GM15510 (cell line): Measurements from ENCODE around the gene FTSJ1.

ENCODE experiments used
- POLR2A ChIP-seq: IDR thresholded peaks from 3 replicates; pipeline ENCODE4 v1.6.1; 2011; ENCODE audit warnings: borderline replicate concordance; ENCODE audit not compliant: insufficient read length; ENCODE audit errors: extremely low read depth

FTSJ1 gene

GRCh38 chrX:48475774-48476577 lies at the start of gene FTSJ1:
FTSJ1 (plus strand) TSS chrX:48476199; CDS start chrX:48478048, 1,849 bp downstream.
- TF ChIP-seq POLR2A, result peak; percentile 45

GRCh38 chrX:48450076-48450475 lies 25.9 kb upstream of the FTSJ1 start:
- no peak for TF ChIP-seq POLR2A

GRCh38 chrX:48451708-48452107 lies 24.3 kb upstream of the FTSJ1 start:
- no peak for TF ChIP-seq POLR2A

GRCh38 chrX:48456628-48457331 lies 19.2 kb upstream of the FTSJ1 start:
- no peak for TF ChIP-seq POLR2A

GRCh38 chrX:48458711-48459110 lies 17.3 kb upstream of the FTSJ1 start:
- no peak for TF ChIP-seq POLR2A

GRCh38 chrX:48459483-48459882 lies 16.5 kb upstream of the FTSJ1 start:
- no peak for TF ChIP-seq POLR2A

- TF ChIP-seq POLR2A, result no peak
Observed at GRCh38 chrX:48460031-48460430, 16.0 kb upstream of the FTSJ1 start.

- no peak for TF ChIP-seq POLR2A
Observed at GRCh38 chrX:48460606-48461005, 15.4 kb upstream of the FTSJ1 start.

GRCh38 chrX:48461830-48462229 lies 14.2 kb upstream of the FTSJ1 start:
- TF ChIP-seq POLR2A, result no peak

- no peak for TF ChIP-seq POLR2A
Observed at GRCh38 chrX:48465336-48465933, 10.6 kb upstream of the FTSJ1 start.

GRCh38 chrX:48466696-48467095 lies 9.3 kb upstream of the FTSJ1 start:
- no peak for TF ChIP-seq POLR2A

GRCh38 chrX:48467281-48467761 lies 8.7 kb upstream of the FTSJ1 start:
- TF ChIP-seq POLR2A, result no peak

GRCh38 chrX:48468247-48468671 lies 7.7 kb upstream of the FTSJ1 start:
- no peak for TF ChIP-seq POLR2A

- TF ChIP-seq POLR2A, result no peak
Observed at GRCh38 chrX:48468693-48469691, 7.0 kb upstream of the FTSJ1 start.
